Activated CD4-positive, alpha-beta T cell treated with anti-CD3 and anti-CD28 coated beads, Interleukin-2, amount 50 U/mL, for 16 hours (primary cell): Measurements from ENCODE around the gene WNT7A.

ENCODE experiments used
- DNase-seq: peaks from one replicate; pipeline ENCODE4 v3.0.0-alpha.2; 2020

WNT7A gene

DNA sequence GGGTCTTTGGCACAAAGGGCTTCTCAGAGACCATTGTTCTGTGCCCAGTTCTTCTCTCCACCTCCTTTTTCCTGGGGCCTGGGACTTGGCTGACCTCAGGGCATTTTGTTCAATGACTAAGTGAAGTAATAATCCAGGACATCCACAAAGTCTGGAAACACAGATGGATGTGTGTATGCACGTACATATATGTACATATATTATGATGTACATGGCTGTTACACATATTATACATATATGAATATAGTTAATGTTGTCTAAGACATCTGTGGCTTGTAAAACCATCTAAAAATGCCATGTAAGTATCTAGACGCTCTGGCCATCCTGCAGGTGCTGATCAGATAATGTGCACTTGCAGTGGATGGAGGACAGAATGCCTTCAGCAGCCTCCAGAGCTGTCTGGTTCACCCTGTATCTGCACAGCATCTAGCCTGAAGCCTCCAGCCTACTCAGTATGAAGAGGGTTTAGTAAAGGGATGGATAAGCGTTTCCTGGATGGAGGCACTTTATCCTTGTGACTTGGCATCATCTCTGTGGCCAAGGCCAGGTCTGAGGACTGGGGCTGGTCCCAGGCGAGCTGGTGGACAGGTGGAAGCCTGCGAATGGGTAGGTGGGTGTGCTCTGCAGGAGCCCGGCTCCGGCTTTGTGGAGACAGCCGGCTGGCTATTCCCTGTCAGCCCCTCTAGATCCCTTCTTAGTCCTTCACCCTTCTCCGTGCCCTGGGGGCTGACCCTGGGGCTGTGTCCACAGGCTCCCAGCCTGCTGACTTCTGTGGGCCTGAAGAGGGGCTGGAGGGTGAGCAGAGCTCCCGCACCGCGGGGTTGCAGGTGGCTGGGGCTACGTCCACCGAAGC lies 88.4 kb downstream of the WNT7A start:
- no peak for DNase-seq

DNA sequence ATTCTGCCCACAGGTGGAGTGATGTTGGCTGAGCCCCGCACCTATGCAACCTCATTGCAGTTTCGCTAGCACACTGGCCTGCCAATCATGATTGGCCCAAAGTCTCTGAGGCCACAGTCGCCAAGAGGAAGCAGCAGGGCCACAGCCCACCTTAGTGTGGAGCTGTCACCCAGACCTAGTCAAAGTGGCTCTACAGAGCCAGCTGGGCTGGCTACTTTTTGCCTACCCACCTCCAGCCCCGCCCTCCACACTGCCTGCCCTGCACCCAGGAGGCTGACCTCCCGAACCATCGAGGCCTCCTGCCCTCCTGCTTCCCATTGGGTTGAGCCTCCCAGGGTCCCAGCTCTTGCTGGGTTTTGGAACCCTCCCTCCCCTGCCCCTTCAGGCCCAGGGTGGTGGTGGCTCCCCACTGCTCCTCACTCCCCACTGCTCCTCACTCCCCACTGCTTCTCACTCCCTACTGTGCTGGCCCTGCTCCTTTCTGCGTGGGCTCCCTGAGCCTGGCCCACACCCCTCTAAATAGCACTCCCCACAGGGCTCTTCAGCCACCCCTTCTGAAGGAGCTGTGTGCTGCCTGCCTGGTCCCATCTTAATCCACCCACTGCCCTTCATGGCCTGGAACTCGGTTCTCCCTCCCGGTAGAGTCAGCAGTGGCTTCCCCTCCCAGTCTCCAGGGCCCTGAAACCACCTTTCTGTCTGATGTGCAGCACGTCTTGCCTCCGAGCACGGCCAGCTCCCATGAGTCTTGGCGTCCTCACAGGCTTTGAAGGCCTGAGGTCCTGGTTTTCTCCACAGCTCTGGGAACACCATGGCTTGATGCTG lies 89.3 kb downstream of the WNT7A start:
- no peak for DNase-seq

DNA sequence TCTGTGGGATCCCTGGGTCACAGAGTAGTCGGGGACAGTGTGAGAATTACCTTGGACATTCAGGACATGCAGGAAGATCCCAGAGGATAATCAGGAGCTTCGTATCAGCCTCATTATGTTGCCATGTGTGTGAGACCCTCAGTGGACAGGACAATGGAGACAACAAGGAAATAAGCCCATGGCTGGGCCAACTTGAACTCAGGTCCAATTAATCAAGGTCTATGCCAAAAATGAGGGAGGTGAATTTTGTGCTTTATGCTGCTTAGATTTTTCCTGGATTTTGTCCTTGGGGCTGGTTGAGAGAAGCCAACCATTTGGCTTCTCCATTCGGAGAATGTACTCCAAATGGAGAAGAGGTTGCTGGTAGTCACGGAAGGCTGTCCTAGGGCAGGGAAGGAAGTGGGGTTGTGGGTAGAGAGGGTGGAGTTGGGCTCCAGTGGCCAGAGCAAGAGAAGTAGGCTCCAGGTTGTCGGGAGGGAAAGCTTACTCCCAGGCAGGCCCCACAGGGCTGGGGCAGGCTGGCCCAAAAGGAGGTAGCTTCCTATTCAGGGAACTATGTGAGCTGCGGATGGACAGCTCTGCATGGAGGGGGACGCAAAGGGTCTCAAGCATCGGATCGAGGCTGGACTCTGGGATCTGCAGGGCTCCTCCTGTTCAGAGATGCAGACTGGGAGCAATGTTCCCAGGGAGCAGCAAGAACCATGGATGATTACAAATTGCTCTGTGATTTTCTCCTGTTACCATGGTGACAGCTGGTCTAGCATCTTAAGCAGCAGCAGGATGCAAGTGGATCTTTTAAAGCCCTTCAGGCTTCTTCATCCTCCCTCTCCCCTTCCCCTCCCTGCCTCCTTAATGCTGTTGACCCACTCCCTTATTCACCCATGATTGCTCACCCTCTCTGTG lies 91.1 kb downstream of the WNT7A start:
- DNase-seq = no peak

DNA sequence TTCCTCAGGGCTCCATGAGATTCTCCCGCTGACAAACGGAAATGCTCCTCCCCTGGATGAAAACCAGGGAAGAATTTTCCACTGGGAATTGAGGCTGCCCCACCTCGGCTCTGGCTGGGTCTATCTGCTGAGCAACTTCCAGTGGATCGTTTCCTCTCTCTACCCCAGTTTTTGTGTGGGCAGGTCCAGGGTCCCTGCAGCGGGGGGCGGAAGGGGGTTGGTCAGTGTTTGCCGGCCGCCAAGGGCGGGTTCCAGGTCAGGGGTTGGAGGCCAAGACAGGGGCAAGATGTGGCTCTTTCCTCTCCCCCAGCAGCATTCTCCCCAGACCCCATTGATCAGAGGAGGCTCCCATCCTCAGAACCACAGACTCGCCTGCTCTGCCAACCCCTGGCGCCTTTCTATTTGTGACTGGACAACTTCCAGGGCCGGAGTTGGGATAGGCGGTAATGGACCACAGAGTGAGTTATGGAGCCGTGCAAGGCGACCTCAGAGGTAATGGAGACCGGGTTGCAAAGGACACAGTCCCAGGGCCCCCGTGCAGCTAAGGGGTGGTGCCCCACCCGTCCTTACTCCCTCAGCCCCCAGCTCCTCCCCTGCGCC lies 92.2 kb downstream of the WNT7A start:
- DNase-seq = no peak

DNA sequence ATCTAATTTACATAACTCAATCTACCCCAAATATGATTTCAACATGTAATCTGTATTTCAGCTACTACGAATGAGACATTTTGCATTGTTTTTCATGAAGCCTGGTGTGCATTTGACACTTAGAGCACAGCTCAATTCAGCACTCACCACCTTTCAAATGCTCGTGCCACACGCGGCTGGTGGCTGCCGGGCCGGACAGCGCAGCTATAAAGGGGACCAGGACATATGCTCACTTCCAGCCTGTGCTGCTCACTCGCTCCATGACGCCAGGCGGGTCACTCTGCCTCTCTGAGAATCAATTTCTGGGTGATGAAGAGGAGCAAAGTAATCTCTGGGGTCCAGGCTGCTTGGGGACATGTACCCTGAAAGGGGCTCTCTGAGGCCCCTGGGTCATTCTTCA lies 93.1 kb downstream of the WNT7A start:
- DNase-seq = no peak

DNA sequence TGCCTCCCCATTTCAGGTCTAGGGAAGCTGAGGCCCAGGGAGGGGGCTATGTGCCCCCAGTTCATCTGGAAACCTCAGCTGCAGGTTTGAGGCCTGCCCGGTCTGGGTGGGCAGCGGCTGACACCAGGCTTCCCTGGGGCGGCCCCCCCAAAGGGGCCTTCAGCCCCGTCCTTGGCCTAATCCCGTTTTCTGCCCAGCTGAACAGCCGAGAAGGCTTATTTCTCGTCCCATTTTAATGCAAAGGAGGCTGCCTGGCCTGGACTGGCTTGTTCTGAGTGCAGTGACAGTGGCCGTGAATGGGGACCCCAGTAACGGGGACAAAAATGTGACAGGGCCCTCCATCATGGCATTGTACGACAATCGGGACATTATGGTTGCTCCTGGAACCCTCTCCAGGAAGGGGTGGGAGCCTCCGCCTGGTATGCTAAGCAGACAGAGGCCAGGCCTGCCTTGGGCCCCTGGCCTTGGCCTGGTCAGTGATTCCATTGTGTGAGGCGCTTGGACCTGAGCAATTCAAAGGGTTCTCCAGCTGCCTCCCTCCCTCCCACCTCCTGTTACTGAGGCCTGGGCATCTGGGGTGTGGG lies 93.9 kb downstream of the WNT7A start:
- no peak for DNase-seq

DNA sequence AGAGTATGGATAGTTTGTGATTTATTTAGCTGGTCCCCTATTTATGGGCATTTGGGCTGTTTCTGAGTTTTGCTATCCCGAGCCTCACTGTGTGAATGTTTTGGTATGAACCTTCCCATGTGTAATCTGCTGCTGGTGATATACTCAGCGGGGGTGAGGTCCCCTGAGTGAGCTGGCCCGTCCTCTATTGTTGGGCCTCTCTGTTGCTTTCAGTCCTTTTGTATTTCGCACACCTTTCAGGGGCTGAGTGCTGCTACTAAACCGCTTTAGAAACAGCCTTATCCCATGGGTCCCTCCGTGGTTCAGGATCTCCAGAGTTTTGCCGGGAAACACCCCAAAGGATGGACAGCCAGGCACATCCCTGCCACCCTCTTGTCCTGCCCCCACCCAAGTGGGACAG lies 94.5 kb downstream of the WNT7A start:
- no peak for DNase-seq

DNA sequence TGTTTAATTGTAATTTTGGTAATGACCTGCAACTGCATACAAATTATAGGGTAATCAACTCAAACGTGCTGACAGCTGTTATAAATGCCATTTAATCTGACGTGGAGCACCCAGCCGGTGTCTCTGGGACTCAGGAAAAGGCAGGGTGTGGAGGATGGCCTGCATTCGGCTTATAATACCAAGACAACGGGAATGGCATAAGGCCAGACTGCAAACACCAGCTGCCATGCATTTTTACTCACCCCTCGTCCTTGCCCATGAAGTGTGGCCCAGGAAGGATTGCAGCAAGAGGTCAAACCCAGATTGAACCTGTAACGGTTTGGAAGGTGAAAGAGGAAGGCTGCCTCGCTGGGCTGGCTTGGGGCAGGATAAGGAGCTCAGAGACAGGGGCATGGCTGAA lies 96.4 kb downstream of the WNT7A start:
- no peak for DNase-seq

DNA sequence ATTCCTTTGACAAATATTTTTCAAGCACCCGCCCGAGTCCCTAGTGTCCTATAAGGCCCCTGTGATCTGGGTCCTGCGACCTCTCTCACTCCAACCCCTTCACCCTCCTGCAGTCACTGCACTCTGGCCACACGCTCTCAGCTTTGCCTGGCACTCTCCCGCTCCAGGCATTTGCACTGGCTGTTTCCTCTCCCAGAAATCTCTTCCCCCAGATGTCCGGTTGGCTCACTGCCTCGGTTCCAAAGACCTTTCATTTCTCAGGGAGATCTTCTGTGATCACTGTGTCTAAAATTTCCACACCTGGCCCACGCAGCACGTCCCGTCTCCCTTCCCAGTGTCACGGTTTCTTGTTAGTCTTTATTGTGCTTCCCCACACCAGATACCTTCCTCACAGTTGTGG lies 97.4 kb downstream of the WNT7A start:
- no peak for DNase-seq

DNA sequence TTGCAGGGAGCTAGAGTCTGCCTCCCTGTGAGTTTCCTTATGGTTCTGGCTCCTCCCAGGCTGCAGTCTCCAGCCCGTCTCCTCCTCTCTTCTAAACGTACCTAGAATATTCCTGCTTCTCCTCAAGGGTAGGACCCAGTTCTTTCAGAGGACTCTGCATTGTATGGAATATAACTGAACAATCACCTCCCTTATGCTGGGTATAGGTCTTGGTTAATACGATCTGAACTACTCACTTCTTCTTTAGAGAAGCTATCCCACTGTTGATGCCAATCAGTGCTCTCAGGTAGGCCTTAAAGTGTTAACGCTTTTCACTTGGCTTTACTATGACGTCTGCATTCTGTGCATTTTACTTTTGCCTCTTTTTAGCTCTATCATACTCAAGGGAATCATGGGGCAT lies 98.5 kb downstream of the WNT7A start:
- DNase-seq = no peak

DNA sequence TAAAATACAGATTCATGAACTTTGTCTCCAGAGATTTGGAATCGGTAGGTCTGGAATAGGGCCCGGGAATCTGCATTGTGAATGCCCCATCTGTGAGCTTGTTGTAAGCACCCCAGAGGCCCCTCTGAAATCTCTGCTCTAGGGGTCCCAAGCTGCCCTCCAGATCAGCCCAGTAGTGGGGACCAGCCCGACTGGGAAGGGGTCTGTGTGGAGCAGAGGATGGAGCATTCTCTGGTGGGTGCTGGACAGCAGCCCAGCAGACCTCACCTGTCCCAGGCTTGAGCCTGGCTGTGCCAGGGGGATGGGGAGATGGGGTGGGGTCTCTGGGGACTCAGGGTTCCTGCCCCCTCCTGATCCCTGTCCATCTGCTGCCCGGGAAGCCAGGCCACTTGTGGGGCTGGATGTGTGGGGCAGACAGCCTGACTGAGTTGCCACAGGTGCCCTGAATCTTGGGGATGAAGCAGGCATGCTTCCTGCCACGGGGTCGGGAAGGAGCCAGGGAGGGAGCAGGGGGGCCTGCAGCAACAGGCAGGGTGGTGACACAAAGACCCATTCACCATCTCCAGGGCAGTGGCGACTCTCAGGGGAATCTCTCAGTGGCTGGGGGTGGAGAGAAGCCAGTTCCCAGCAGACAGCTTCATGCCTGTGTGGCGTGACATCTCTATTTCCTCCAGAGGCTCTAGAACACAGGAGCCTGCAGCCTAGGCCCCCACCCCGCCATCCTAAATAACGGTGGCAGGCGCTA lies 99.3 kb downstream of the WNT7A start:
- DNase-seq = no peak

DNA sequence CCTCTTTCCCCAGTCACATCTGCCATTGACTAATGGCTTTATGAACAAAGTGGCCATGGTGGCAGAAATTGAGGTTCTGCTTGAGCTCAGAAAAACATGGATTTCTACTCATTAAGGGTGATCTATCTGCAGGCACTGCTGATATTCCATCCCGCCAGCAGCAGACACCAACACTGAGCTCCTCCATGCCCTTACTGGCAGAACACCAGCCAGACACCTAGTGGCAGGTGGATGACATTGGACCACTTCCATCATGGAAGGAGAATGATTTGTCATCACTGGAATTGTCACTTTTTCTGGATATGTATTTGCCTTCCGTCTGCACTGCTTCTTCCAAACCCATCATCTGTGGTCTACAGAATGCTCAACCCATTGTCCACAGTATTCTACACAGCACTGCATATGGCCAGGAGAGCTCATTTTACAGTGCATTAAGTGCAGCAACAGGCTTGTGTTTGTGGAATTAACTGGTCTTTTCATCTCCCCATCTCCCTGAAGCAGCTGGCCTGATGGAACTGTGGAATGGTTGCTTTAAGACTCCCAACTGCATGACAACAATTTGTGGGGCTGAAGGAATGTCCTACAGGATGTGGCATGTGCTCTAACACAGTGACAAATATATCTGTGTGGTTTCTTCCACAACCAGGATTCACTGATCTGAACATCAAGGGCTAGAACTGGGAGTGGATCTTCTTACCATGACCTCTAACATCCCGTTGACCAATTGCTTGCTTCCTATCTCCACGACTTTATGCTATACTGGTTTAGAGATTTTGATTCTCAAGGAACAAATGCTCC lies 103.4 kb downstream of the WNT7A start:
- DNase-seq = no peak

DNA sequence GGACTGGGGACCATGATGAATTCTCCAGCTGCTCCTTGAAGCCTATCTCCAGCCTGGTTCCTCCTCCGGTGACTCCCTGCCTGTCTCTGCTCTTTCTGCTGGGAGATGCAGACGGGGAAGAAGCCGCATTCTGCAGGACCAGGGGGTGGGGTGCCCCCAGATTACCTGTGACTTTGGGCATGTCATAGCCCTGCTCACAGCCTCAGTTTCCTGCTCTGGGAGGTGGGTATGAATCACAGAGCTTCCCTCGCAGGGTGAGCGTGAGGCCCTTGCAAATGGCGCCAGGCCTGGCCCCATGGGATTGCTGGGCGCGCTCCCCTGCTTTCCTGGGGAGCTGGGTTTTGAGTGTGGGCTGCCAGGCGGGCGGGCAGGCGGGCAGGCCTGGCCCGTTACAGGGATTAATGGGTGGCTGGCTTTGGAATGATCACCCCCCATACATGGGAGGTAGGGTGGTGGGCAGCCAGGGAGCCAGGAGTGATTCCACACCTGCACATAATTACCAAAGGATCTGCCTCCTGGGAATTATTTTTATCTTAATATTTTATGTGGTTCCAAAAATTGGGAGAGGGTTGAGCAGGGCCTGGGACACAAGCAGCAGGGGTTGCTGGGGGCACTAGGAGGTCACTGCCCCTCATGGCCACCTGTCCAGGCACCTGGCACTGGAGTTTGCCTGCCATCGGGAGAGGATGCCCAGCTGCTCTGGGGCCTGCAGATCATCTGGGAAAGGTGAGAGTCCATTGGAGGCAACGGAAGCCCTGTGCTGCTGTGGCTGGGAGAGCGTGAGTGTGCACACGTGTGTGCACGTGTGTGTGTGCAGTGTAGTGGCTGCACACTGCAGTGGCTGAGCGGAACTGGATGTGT lies 106.8 kb downstream of the WNT7A start:
- DNase-seq = no peak

DNA sequence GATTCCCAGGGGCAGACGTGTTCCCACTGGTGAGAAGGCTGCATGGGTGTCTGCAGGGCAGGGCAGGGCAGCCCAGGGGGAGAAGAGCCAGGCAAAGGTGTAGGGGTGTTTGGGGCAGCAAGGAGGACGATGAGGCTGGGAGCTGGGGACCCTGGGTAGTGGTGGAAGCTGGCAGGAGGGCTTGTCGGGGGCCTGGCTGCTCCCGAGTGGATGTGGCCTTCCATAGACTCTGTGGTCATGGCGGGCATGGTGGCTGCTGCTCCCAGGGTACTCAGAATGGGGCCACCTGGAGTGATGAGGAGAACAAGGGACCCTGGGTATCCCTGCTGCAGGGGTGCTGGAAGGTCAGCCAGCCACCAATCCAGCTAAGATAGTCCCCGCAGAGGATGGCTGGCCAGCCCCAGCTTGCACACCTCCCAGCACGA lies 107.5 kb downstream of the WNT7A start:
- DNase-seq = no peak

DNA sequence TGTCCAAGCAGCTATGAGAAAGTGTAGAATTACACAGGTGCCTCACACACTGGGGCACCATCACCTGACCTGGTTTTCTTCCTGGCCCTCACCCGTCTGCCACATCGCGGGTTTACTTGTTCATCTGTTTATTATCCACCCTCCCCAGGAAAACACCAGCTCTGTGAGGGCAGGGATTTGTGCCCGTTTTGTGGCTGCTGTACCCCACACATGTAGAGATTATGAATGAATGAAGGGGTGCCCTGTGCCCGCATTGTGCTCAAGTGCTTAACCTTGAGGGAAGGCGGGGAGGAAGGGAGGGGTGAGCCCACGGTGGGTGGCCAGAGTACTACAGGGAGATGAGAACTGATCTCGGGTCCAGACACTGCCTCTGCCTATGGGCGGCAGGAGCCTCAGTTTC lies 108.4 kb downstream of the WNT7A start:
- no peak for DNase-seq

DNA sequence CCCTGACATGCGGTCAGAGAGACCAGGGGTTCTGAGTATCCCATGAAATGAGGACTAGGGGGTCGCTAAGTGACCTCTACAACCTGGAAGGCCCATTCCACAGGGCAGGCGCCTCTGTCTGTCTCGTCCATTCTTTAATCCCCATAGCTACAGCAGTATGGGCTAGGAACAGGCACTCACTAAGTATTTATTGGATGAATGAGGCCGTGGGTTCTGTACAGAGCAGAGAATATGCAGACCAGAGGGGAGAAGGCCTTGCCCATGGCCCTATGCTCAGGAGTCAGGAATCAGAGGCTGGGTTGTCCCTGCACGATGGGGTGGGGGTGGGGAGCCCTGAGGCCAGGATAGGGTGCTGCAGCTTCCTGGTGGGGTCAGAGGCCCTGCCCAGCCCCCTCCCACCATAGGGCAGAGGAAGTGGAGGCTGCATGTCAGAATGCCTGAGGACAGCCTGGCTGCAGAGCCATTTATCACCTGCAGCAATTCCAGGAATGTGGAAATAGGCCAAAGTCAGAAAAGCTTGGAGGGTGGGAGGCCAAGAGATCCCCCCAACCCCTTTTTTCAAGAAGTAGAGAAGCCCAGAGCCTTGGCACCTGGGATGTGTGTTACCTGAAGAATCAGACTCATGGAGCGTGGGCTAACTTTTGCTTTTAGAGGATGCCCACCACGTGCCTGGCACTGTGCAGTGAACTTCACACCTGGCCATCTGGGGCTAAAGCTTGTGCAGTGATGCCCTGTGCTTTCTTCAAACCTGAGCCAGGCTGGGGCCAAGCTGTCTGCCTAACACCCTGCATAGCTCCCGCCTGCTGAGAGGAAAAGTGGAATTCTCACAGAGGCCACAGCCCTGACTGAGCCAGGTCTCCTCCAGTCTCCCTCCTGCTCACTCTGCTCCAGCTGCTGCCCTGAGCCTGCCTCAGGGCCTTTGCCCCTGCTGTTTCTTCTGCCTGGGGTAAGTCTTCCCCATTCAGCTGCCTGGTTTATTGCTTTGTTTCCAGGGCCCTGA lies 109.4 kb downstream of the WNT7A start:
- DNase-seq = no peak

DNA sequence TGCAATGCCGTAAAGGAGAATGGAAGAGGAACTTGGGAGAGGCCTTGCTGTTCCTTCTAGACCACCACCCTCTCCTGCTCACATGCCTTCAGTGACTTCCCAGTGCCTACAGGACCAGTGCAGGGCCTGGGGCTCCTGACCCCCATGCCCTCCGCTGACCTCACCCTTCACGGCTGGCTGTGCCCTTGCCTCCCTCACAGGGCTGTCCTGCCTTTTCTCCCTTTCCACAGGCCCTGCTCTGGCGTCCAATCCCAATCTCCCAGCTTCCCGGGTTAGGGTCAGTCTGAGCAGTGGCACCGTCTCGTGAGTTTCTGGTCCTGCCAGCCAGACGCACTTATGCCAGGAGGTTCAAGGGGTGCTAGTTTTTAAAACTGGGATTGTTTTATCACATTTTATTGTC lies 110.4 kb downstream of the WNT7A start:
- no peak for DNase-seq

DNA sequence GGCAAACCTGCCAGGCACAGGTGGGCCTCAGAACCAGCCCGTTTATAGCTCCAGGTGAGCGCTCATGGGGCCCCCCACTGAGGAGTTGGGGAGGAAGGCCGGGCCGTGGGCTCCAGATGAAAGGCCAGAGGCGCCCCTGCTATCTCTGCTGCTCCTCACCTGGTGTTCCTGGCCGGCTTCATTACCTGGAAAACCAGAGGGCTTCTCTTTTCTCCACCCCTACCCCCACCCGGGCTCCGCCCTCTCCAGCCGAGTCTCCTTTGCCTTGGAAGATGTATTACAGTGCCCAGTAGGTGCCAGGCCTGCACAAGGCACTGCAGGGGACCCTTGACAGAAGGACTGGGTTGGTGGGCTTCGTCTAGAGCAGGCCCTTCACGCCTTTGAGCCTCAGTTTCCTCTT lies 111.4 kb downstream of the WNT7A start:
- no peak for DNase-seq
